Activated T-cell treated with anti-CD3 and anti-CD28 coated beads, Interleukin-2, amount 50 U/mL, for 24 hours (primary cell): ENCODE results near the gene TF.
"Not testable (repeated sequence)": the region's sequence is repeated elsewhere in the genome, so short reads cannot be mapped to it uniquely, and the experiment has no call there.

Experiments
- DNase-seq: peaks from one replicate; pipeline ENCODE4 v3.0.0-alpha.2; 2020
- H3K27ac Mint-ChIP-seq: 2 replicates; pipeline ENCODE4 v1.8.0; 2020; ENCODE audit warnings: mild to moderate bottlenecking, mixed read lengths
- H3K27me3 Mint-ChIP-seq: 2 replicates; pipeline ENCODE4 v1.8.0; 2020; ENCODE audit warnings: mixed read lengths
- H3K36me3 Mint-ChIP-seq: 2 replicates; pipeline ENCODE4 v1.8.0; 2020; ENCODE audit warnings: low read depth, mixed read lengths
- H3K4me1 Mint-ChIP-seq: 2 replicates; pipeline ENCODE4 v1.8.0; 2020; ENCODE audit warnings: low read depth, mixed read lengths
- H3K4me3 Mint-ChIP-seq: 2 replicates; pipeline ENCODE4 v1.8.0; 2020; ENCODE audit warnings: mild to moderate bottlenecking, moderate library complexity, mixed read lengths
- H3K9me3 Mint-ChIP-seq: 2 replicates; pipeline ENCODE4 v1.8.0; 2020; ENCODE audit warnings: mixed read lengths

The TF gene

GRCh38 chr3:133732231-133732630 lies 14.0 kb upstream of the TF start:
- DNase-seq, H3K9me3 Mint-ChIP-seq, H3K4me1 Mint-ChIP-seq, H3K4me3 Mint-ChIP-seq, H3K36me3 Mint-ChIP-seq, H3K27ac Mint-ChIP-seq: not testable (repeated sequence)
- H3K27me3 Mint-ChIP-seq = peaks cover 54% of the 10 kb centered on the region

DNA sequence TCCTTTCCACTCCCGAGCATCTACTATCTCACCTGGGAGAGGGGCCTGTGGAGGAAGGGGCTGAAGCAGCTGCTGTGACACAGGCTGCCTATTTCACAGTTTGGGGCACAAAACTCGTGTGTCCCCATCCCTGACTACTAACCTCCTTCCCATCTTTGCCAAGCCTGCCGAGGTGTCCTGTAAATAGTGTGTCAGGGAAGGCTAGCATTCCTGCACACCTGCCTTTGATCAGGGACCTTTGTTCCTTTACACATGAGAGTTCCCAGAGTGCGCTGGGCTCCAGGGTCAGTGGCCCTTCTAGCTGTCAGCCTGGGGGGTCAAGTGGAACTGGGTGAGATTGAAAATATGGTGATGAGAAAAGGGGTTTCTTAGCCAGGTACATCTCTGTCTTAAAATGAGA lies 13.0 kb upstream of the TF start:
- no peak for DNase-seq
- Mint-ChIP-seq H3K27me3 (peaks cover 56% of the 10 kb centered on the region), H3K4me3 (no peak overlapping the region), H3K9me3 (no peaks in the 10 kb centered on the region), H3K27ac (no peak overlapping the region), H3K36me3 (peaks cover 2% of the 10 kb centered on the region), H3K4me1 (no peaks in the 10 kb centered on the region)

DNA sequence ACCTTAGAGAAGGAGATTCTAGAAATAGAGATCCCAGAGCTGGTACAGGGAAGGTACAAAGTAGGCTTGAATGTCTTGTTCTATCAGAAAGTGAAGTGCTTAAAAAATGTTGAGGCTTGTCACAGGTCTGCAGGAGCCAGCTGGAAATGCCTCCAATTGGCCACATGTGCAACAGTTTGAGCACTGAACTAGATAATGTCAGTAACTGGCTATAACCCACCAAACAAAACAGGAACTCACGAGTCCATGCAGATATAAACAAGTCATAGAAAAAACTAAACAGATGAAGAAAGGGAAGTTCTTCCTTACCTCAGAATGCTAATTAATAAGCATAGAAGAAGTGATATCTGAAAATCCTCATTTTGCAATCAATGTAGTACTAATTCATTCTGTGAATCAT lies 11.9 kb upstream of the TF start:
- Mint-ChIP-seq H3K27me3 (peaks cover 56% of the 10 kb centered on the region), H3K4me1 (no peaks in the 10 kb centered on the region), H3K27ac (no peak overlapping the region), H3K36me3 (peaks cover 2% of the 10 kb centered on the region), H3K9me3 (peaks cover 1% of the 10 kb centered on the region), H3K4me3 (no peak overlapping the region)
- no peak for DNase-seq

DNA sequence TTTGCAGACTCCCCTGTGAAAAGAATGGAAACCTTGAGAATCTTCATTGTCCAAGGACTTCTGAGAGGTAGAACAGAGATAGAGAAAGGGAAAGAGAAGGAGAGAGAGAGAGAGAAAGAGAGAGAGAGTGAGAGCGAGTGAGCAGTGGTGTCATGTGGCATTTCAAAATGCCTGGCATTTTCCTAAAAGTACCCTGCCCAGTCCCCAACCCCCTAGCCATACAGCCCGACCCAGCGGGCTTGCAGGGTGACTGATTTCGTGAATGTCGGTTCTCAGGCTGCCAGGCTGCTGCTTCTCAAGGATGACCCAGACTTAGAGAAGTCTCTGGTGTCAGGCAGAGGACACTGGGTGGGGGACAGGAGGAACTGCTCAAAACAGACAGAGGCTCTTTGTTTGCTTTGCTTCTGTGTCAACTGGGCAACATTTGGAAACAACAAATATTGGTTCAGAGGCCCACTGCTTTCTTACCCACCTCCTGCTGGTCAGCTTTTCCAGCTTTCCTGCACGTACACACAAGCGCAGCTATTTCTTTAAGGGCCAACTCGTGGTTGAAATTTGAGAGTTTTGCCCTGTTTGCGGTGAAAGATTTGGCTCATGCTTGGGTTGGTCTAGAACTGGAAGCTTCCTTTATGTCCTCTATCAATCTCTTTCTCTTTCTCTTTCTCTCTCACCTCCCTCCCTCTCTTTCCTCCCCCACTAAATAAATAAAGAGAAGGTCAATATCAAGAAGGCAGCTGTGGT lies 3.7 kb upstream of the TF start:
- Mint-ChIP-seq H3K36me3 (no peaks in the 10 kb centered on the region), H3K27me3 (peaks cover 39% of the 10 kb centered on the region), H3K9me3 (peaks cover 4% of the 10 kb centered on the region), H3K27ac (no peak overlapping the region), H3K4me1 (peaks cover 2% of the 10 kb centered on the region), H3K4me3 (no peak overlapping the region)
- DNase-seq = no peak

DNA sequence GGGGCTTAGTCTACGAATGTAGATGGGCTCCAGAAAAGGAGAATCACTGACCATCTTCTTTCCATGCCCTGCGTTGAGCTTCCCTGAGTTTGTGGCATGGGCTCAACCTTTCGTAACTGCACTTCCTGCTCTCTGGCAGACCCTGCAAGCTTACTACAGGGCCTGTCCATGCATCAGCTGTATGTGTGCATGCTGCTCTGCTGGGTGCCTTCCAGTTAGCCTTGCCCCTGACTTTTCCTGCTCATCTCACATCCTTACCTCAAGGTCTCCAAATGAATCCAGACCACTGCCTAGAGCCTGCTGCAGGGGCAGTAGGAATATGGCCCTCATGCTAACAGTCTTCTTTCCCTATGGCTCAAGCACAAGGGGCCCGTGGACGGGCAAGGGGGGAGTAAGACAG lies 2.0 kb upstream of the TF start:
- Mint-ChIP-seq H3K36me3 (no peaks in the 10 kb centered on the region), H3K4me1 (peaks cover 2% of the 10 kb centered on the region), H3K9me3 (peaks cover 4% of the 10 kb centered on the region), H3K27me3 (peaks cover 47% of the 10 kb centered on the region), H3K27ac (no peak overlapping the region), H3K4me3 (no peak overlapping the region)
- no peak for DNase-seq

GRCh38 chr3:133745108-133745507 lies 1.1 kb upstream of the TF start:
- peaks cover 2% of the 10 kb centered on the region for H3K4me1 Mint-ChIP-seq
- no peaks in the 10 kb centered on the region for H3K36me3 Mint-ChIP-seq
- H3K27me3 Mint-ChIP-seq = peaks cover 48% of the 10 kb centered on the region
- H3K9me3 Mint-ChIP-seq = no peaks in the 10 kb centered on the region
- H3K4me3 Mint-ChIP-seq = no peak overlapping the region
- no peak for DNase-seq
- H3K27ac Mint-ChIP-seq = no peak overlapping the region

DNA sequence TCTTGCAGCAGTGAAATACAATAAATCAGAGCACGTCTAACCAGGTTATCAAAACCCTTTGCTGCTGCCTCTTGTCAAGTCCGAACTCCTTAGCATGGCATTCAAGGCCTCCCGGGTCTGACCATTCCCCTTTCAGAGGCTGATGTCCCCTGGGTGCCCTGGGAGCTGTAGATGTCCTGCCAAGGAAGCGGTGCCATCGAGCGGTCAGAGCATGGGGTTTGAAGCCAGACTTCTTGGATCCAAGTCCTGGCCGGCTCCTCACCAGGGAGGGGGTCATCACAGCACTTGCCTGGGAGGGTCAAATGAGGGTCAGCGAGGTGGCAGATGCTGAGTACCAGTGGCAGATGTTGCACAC lies 496 bp downstream of the TF start:
- Mint-ChIP-seq H3K27me3 (peaks cover 48% of the 10 kb centered on the region), H3K4me1 (peaks cover 2% of the 10 kb centered on the region), H3K27ac (no peak overlapping the region), H3K4me3 (no peak overlapping the region), H3K36me3 (no peaks in the 10 kb centered on the region), H3K9me3 (no peaks in the 10 kb centered on the region)
- DNase-seq = no peak

DNA sequence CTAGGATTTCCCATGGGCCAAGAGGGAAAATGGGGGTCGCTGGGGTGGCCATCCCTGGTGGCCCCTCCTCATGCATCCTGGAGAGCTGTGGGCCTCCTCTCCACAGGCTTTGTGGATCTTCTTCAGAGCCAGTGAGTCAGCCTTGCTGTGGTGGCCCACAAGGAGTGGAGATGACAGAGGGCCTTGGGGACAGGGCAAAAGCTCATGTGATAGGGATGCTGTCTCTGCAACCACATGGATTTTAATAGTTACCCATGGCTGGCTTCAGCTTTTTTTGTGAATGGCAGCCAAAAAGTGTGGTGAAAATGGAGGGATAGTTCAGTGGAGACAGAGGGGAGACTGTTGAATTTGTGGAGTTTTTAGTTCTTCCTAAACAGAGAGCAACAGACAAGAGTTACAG lies 1.2 kb downstream of the TF start:
- no peaks in the 10 kb centered on the region for H3K9me3 Mint-ChIP-seq

GRCh38 chr3:133747907-133748639 lies 1.9 kb downstream of the TF start:
- Mint-ChIP-seq H3K27ac (no peak overlapping the region), H3K36me3 (no peaks in the 10 kb centered on the region), H3K9me3 (no peaks in the 10 kb centered on the region), H3K4me1 (peaks cover 2% of the 10 kb centered on the region), H3K27me3 (peaks cover 44% of the 10 kb centered on the region), H3K4me3 (no peak overlapping the region)
- no peak for DNase-seq

More for the DNA sequence above, 1.2 kb downstream of the TF start:
- H3K4me3 Mint-ChIP-seq = no peak overlapping the region
- no peak overlapping the region for H3K27ac Mint-ChIP-seq
- no peak for DNase-seq
- H3K27me3 Mint-ChIP-seq = peaks cover 44% of the 10 kb centered on the region
- no peaks in the 10 kb centered on the region for H3K36me3 Mint-ChIP-seq
- peaks cover 2% of the 10 kb centered on the region for H3K4me1 Mint-ChIP-seq

GRCh38 chr3:133749427-133750258 lies 3.5 kb downstream of the TF start:
- no peak for DNase-seq
- peaks cover 38% of the 10 kb centered on the region for H3K27me3 Mint-ChIP-seq
- no peaks in the 10 kb centered on the region for H3K36me3 Mint-ChIP-seq
- no peak overlapping the region for H3K4me3 Mint-ChIP-seq
- H3K27ac Mint-ChIP-seq = no peak overlapping the region
- no peaks in the 10 kb centered on the region for H3K9me3 Mint-ChIP-seq
- H3K4me1 Mint-ChIP-seq = peaks cover 2% of the 10 kb centered on the region

DNA sequence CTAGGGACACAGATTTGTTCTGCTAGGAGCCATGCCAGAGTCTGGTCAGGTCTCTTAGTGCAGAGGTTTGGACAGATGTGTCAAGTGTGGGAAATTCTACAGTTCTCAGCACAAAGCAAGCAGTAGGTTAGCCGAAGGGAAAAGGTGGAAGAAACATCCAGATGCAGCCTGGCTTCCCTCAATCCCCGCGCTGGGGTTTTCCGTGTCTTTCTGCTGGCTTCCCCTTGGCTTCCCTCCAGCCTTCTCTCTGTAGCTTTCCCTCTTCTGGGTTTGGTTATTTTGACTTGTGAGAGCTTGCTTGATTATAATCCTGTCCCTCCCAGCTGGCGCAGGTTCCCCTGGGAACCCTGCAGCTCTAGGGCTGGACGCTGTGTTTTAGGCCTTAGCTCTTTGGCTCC lies 4.1 kb downstream of the TF start:
- DNase-seq = no peak
- Mint-ChIP-seq H3K36me3 (no peaks in the 10 kb centered on the region), H3K27ac (no peak overlapping the region), H3K9me3 (no peaks in the 10 kb centered on the region), H3K27me3 (peaks cover 32% of the 10 kb centered on the region), H3K4me1 (peaks cover 2% of the 10 kb centered on the region), H3K4me3 (no peak overlapping the region)

DNA sequence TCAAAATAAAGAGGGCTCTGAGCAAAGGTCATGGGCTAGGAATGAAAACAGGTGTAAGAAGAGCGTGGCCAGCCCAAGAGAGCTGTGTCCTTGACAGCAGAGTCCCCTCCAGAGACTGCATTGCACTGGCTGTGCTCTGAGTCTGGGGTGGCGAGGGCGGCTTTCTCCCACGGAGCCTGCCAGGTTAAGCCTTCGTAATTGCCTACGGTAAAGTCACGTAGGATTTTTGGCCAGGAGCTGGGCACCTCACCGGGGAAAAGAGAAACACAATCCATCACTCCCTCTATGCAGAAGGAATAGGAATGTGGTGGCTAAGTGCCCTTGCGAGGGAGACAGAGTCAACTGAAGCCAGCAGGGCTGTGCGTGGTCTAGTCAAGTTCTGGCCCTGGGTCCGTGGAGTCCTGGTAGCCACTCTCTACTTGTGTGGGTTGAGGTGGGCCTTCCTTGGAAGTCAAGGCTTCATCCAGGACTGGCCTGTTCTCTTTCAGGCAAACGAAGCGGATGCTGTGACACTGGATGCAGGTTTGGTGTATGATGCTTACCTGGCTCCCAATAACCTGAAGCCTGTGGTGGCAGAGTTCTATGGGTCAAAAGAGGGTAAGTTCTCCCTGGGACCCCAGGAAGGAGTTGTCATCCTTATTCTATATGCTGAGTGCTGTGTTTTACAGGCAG lies 7.0 kb downstream of the TF start:
- no peak for DNase-seq
- Mint-ChIP-seq H3K36me3 (no peaks in the 10 kb centered on the region), H3K27ac (no peak overlapping the region), H3K9me3 (no peaks in the 10 kb centered on the region), H3K4me3 (no peak overlapping the region), H3K4me1 (no peaks in the 10 kb centered on the region), H3K27me3 (peaks cover 12% of the 10 kb centered on the region)

DNA sequence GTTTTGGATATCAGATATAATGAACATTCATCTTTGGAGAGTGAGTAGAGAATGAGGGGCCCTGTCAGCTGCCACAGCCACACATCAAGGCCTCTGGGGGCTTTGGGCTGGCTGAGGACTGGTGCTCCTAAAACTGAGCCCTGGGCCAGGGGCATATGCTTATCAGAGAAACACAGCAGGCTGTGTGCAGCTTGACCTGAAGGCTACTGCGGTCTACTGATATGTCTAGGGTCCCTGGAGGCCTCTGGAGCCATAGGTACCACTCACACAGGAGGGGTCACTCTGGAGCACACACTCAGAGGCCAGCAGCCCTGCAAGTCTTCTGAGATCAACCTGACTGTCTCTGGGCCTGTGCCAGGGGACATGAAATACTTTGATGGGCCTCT lies 7.6 kb downstream of the TF start:
- Mint-ChIP-seq H3K27ac (no peak overlapping the region), H3K4me3 (no peak overlapping the region), H3K4me1 (no peaks in the 10 kb centered on the region), H3K9me3 (no peaks in the 10 kb centered on the region), H3K27me3 (peaks cover 10% of the 10 kb centered on the region), H3K36me3 (no peaks in the 10 kb centered on the region)
- DNase-seq = no peak

- Mint-ChIP-seq H3K36me3 (no peaks in the 10 kb centered on the region), H3K4me1 (no peaks in the 10 kb centered on the region), H3K27ac (no peak overlapping the region), H3K27me3 (peaks cover 7% of the 10 kb centered on the region), H3K4me3 (no peak overlapping the region), H3K9me3 (no peaks in the 10 kb centered on the region)
- no peak for DNase-seq
Observed at GRCh38 chr3:133754455-133754854, 8.3 kb downstream of the TF start.
